OCI-LY7 (cell line): ENCODE measurements around the gene CLCN4. TPM values are rescaled to one million over a fixed set of nuclear protein-coding genes. Genes with fewer than 3 reads are reported as not detected.

Experiments used
- Bru-seq: library from RNA; stranded (reverse); fragments of 400-500 nt; gene quantifications from one replicate; lab custom pipeline; 2021; lab: Mats Ljungman, UMichigan
- BruChase-seq, 2 experiments: library from RNA; stranded (reverse); fragments of 400-500 nt; gene quantifications; one replicate each; lab custom pipeline; 2021; lab: Mats Ljungman, UMichigan
- BruUV-seq: library from RNA; stranded (reverse); fragments of 400-500 nt; replicated peaks from 2 replicates; lab custom pipeline; 2021; lab: Mats Ljungman, UMichigan
- CTCF ChIA-PET: fragments of 300-600 bp; sonication (Branson Sonifier 250); formaldehyde crosslinking; loops from one replicate; lab custom pipeline; 2022; ENCODE audit warnings: antibody characterized with exemption; ENCODE audit not compliant: unreplicated experiment; lab: Charles Lee
- POLR2A ChIA-PET: fragments of 300-600 bp; sonication (Branson Sonifier 250); formaldehyde crosslinking; loops from one replicate; lab custom pipeline; 2022; ENCODE audit warnings: antibody characterized with exemption; lab: Charles Lee
- DNase-seq: peaks from one replicate; pipeline ENCODE4 v3.0.0-alpha.2; 2015; ENCODE audit warnings: low spot score
- H2AFZ ChIP-seq: fragments of 200-600 bp; sonication (generic), shearing (Covaris generic); 2 replicates; pipeline ENCODE4 v1.6.1; 2014; ENCODE audit warnings: mild to moderate bottlenecking, antibody characterized with exemption, low read length, moderate library complexity
- H3K27ac ChIP-seq: fragments of 200-600 bp; sonication (generic); 2 replicates; pipeline ENCODE4 v1.5.1; 2014; ENCODE audit warnings: mixed run types, low read depth, mild to moderate bottlenecking, moderate library complexity, low read length, inconsistent platforms; ENCODE audit not compliant: poor library complexity, severe bottlenecking
- H3K36me3 ChIP-seq: fragments of 200-600 bp; sonication (generic); 2 replicates; pipeline ENCODE4 v1.6.1; 2014; ENCODE audit warnings: mild to moderate bottlenecking, antibody characterized with exemption, low read length, moderate library complexity, mixed read lengths; ENCODE audit not compliant: insufficient read depth
- H3K4me1 ChIP-seq: fragments of 200-600 bp; sonication (generic); 2 replicates; pipeline ENCODE4 v1.5.1; 2014; ENCODE audit warnings: mild to moderate bottlenecking, low read length; ENCODE audit not compliant: insufficient read depth, poor library complexity, severe bottlenecking
- H3K4me2 ChIP-seq: fragments of 200-600 bp; sonication (generic); 2 replicates; pipeline ENCODE4 v1.6.1; 2014; ENCODE audit warnings: mild to moderate bottlenecking, low read length
- H3K4me3 ChIP-seq: fragments of 200-600 bp; sonication (generic); 2 replicates; pipeline ENCODE4 v1.5.1; 2014; ENCODE audit warnings: mild to moderate bottlenecking, low read depth, low read length; ENCODE audit not compliant: poor library complexity, severe bottlenecking
- H3K79me2 ChIP-seq: fragments of 200-600 bp; sonication (generic); 2 replicates; pipeline ENCODE4 v1.6.1; 2016; ENCODE audit warnings: low read depth, mild to moderate bottlenecking, low read length, moderate library complexity, mixed read lengths; ENCODE audit not compliant: insufficient read depth
- H3K9me2 ChIP-seq: fragments of 200-600 bp; sonication (generic); 2 replicates; pipeline ENCODE4 v1.6.1; 2016; ENCODE audit warnings: mild to moderate bottlenecking, low read length, mixed read lengths; ENCODE audit not compliant: insufficient read depth
- H3K9me3 ChIP-seq: fragments of 200-600 bp; sonication (generic); 2 replicates; pipeline ENCODE4 v1.6.1; 2014; ENCODE audit warnings: mild to moderate bottlenecking, mixed run types, low read length, mixed read lengths
- H4K20me1 ChIP-seq: fragments of 200-600 bp; sonication (generic); 2 replicates; pipeline ENCODE4 v1.6.1; 2014; ENCODE audit warnings: mild to moderate bottlenecking, antibody characterized with exemption, low read length, moderate library complexity, mixed read lengths; ENCODE audit not compliant: insufficient read depth
- EZH2phosphoT487 ChIP-seq: fragments of 200-600 bp; sonication (generic); IDR thresholded peaks from 2 replicates; pipeline ENCODE4 v1.6.1; 2018; ENCODE audit warnings: low read depth, borderline replicate concordance, mild to moderate bottlenecking, mixed run types, antibody characterized with exemption, low read length, moderate library complexity, mixed read lengths
- intact Hi-C: fragments of 100-400 bp; cut with micrococcal nuclease; formaldehyde crosslinking; loops from one replicate; pipeline ENCODE4 v1.10.0; 2022; ENCODE audit not compliant: unreplicated experiment
- long read RNA-seq: library from polyadenylated mRNA; stranded (forward); transcript quantifications from one replicate; pipeline ENCODE4 v2.0.0, GENCODE V29; 2022
- total RNA-seq, 2 experiments: library from RNA; depleted of rRNA in 1 of 2; stranded (reverse); fragments of >200 nt in 1 of 2; shearing (Covaris generic) in 1 of 2; gene quantifications; 2 replicates each; pipeline ENCODE4 v1.2.3, GENCODE V29; 2014 to 2022
- TF ChIP-seq, protein P1 (sequence below): fragments of 200-600 bp; sonication (generic); conservative IDR thresholded peaks from 2 replicates; pipeline ENCODE4 v1.5.1; 2014; ENCODE audit warnings: mild to moderate bottlenecking, antibody characterized with exemption, low read length, moderate library complexity, mixed read lengths

Gene CLCN4
- total RNA-seq (2014; rRNA removed; shearing (Covaris generic)) (7.8 and 11.1 TPM in 2 replicates), total RNA-seq (2022) (9.7 and 10.2 TPM in 2 replicates), Bru-seq, nascent RNA (percentile 56 among the genes with signal in this experiment), BruChase-seq, experiment 1, labeled RNA remaining after a 6-hour chase (percentile 57 among the genes with signal in this experiment), BruChase-seq, experiment 2, labeled RNA remaining after a 2-hour chase (percentile 56 among the genes with signal in this experiment)
- long read RNA-seq, full-length matches to known transcripts: 1 of 5 reads
- long read RNA-seq, partial matches to known transcripts: 0 of 5 reads
- long read RNA-seq, other reads (novel, unspliced or antisense): 4 of 5 reads

DNA sequence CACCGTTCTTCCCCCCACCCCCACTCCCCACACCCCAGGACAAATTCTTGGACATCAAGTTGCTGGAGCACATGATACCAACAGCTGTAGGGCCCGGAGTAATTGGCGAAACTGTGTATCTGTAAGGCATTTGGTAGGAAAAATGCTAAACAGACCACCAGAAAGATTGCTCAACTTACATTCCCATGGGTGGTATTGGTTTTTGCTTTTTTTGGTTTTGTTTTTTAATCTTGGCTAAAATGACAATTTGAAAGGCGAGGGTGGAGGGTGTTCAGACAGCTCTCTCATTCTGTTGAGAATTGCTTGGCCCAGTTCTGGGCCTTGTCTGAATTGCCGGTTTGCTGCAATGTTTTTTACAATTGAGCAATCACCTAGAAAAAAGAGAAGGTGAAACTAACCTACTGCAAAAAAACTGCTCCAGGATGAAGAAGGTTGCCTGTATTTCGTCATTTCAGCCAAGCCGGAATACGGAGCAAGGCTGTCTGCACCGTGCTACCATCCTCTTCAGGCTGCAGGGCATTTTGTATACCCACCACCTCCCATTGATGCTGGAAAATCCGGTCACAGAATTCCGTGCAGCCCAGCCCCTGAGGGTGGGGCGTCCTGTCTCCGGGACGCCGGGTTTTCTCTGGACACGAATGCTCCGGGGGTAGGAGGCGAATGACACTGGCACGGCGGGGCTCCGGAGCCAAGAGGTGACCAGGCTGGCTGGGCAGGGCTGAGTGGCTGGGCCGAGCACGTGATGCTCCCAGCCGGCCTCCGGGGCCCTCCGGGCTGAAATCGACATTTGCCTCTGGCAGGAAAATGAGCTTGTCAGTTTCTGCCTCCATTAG is at the start of gene CLCN4:
CLCN4 (plus strand) TSS at position 777 of the 833 bp plus-strand sequence. CDS start 28,058 bp downstream, outside the sequence.
- Histone ChIP-seq H3K4me1 (peaks cover 32% of the 10 kb centered on the region), H3K4me2 (peak within 1 kb of the TSS; percentile 93), H3K27ac (peak within 1 kb of the TSS; percentile 86), H3K4me3 (peak within 1 kb of the TSS; percentile 74), H2AFZ (peak within 1 kb of the TSS; percentile 80), H3K36me3 (no peaks in the 10 kb centered on the region; the same call in 1 of the 2 replicates), H4K20me1 (no peaks in the 10 kb centered on the region; the same call in 1 of the 2 replicates), H3K79me2 (peaks cover 12% of the 10 kb centered on the region; the same call in 1 of the 2 replicates), H3K9me2 (no peaks in the 10 kb centered on the region), H3K9me3 (no peaks in the 10 kb centered on the region)
- TF ChIP-seq, protein P1, sequence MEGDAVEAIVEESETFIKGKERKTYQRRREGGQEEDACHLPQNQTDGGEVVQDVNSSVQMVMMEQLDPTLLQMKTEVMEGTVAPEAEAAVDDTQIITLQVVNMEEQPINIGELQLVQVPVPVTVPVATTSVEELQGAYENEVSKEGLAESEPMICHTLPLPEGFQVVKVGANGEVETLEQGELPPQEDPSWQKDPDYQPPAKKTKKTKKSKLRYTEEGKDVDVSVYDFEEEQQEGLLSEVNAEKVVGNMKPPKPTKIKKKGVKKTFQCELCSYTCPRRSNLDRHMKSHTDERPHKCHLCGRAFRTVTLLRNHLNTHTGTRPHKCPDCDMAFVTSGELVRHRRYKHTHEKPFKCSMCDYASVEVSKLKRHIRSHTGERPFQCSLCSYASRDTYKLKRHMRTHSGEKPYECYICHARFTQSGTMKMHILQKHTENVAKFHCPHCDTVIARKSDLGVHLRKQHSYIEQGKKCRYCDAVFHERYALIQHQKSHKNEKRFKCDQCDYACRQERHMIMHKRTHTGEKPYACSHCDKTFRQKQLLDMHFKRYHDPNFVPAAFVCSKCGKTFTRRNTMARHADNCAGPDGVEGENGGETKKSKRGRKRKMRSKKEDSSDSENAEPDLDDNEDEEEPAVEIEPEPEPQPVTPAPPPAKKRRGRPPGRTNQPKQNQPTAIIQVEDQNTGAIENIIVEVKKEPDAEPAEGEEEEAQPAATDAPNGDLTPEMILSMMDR: no peak
- no peak for TF ChIP-seq EZH2phosphoT487
- DNase-seq: peak; percentile 65
- ChIA-PET CTCF (no interaction called here), POLR2A (interaction anchor here (0.6 to 1.7 kb wide), 6 partner anchors 12 to 241 kb away, joined by 3 to 7 read pairs (median 4); no protein-coding TSS in a partner anchor)
- intact Hi-C loops: loop anchor here (2.0 kb wide), 1 partner anchor 38 kb away; no protein-coding TSS in a partner anchor
- BruUV-seq: TSS peak; percentile 91

DNA sequence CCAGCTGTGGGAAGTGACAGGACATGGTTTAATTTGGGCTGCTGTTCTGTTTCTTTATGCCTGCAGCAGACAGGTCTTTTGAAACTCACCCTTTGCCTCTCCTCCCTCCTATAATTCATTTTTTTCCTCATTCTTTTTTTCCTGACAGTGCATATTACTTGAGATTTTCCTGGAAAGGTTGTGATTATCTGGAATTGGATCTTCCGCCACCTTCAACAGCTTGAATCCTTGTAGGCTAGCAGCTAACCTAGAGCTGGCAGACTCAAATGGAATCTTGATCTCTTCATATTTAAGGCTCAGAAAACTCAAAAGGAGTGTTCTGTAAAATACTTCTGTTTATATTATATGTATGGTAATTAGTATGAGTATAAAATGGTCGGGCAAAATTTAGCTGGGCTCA is 49.3 kb upstream of the CLCN4 start:
- DNase-seq: no peak
- peak overlapping the region; percentile 45 for H3K4me3 ChIP-seq
- peaks cover 83% of the 10 kb centered on the region for H3K4me1 ChIP-seq
- TF ChIP-seq, protein P1: no peak
- TF ChIP-seq EZH2phosphoT487: no peak
- no peaks in the 10 kb centered on the region for H4K20me1 ChIP-seq
- peaks cover 27% of the 10 kb centered on the region for H3K36me3 ChIP-seq
- intact Hi-C loops: no loop called here
- CTCF ChIA-PET: no interaction called here
- POLR2A ChIA-PET: interaction anchor here (1.3 to 8.1 kb wide), 4 partner anchors 12 to 31 kb away, joined by 4 to 77 read pairs (median 4); no protein-coding TSS in a partner anchor
- BruUV-seq: no TSS peak
- H3K79me2 ChIP-seq: peaks cover 21% of the 10 kb centered on the region; the same call in 1 of the 2 replicates
- H2AFZ ChIP-seq: no peak overlapping the region
- H3K9me2 ChIP-seq: no peaks in the 10 kb centered on the region
- peak overlapping the region; percentile 79 for H3K4me2 ChIP-seq
- H3K9me3 ChIP-seq: no peaks in the 10 kb centered on the region
- H3K27ac ChIP-seq: peak overlapping the region; percentile 100
